ENCODE measurements around the gene PMS1. TPM values are rescaled to one million over a fixed set of nuclear protein-coding genes. Genes with fewer than 3 reads are reported as not detected.

The PMS1 gene
- total and polyA plus RNA-seq, 2 donors (not counting 1 experiment from before 2014, with no cell fraction given) = 14.9 to 44.2 TPM

DNA sequence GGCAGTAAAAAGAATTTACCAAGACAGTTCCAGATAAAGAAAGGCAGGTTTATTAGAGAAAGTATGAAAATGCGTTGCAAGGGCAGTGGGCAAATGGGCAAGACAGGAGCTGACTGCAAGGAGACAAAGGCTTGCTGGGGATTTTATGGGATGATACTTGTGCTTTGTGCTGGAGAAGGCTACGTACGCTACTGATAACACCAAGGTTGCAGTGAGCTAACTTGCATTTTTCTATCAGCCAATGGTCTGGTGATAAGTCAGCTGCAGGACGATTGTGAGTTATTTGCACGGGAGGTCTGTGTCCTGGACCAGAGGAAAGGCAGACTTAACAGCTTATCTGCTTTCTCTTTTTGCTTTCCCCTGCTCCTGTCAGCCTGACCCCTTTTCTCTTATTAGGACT is 116.5 kb downstream of the PMS1 start:
- H3K4me3 ChIP-seq (ENCODE audit: control extremely low read depth in 1 of 5, extremely low read depth in 1 of 5, insufficient read depth in 1 of 5, low read depth in 2 of 5, low read length in 4 of 5) = no peak overlapping the region
- ATAC-seq (ENCODE audit: low read depth) (no peak), DNase-seq (no peak)
- POLR2A ChIA-PET = no interaction called here
- no peaks in the 10 kb centered on the region for H3K4me1 ChIP-seq (ENCODE audit: control insufficient read depth in 2 of 2, insufficient read depth in 2 of 2, low read length in 2 of 2)
- no peaks in the 10 kb centered on the region for H3K27me3 Mint-ChIP-seq
- H3K4me2 ChIP-seq (replicated peaks; ENCODE audit: low read depth, low read length, poor library complexity, severe bottlenecking) = no peak overlapping the region
- no peak for TF ChIP-seq EZH2 (IDR thresholded peaks at IDR 0.05; ENCODE audit: borderline replicate concordance, insufficient read depth, low read depth, low read length, poor library complexity, severe bottlenecking)
- TF ChIP-seq, protein P1, sequence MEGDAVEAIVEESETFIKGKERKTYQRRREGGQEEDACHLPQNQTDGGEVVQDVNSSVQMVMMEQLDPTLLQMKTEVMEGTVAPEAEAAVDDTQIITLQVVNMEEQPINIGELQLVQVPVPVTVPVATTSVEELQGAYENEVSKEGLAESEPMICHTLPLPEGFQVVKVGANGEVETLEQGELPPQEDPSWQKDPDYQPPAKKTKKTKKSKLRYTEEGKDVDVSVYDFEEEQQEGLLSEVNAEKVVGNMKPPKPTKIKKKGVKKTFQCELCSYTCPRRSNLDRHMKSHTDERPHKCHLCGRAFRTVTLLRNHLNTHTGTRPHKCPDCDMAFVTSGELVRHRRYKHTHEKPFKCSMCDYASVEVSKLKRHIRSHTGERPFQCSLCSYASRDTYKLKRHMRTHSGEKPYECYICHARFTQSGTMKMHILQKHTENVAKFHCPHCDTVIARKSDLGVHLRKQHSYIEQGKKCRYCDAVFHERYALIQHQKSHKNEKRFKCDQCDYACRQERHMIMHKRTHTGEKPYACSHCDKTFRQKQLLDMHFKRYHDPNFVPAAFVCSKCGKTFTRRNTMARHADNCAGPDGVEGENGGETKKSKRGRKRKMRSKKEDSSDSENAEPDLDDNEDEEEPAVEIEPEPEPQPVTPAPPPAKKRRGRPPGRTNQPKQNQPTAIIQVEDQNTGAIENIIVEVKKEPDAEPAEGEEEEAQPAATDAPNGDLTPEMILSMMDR (IDR thresholded peaks at IDR 0.05) = no peak
- H3K36me3 ChIP-seq (replicated peaks in 1 of 2; ENCODE audit: control extremely low read depth in 1 of 2, control insufficient read depth in 1 of 2, extremely low read depth in 1 of 2, insufficient read depth in 2 of 2, low read length in 1 of 2) = no peaks in the 10 kb centered on the region
- no peaks in the 10 kb centered on the region for H4K20me1 ChIP-seq (ENCODE audit: control insufficient read depth, insufficient read depth, low read length, poor library complexity, severe bottlenecking)
- H2AFZ ChIP-seq (ENCODE audit: insufficient read depth, low read depth, low read length, poor library complexity, severe bottlenecking) = no peak overlapping the region
- 92% methylated on average over 4 of the region's 5 CpGs for WGBS (ENCODE audit: insufficient coverage)
- no peak overlapping the region for H3K27ac ChIP-seq (ENCODE audit: low read length in 2 of 2)
- CTCF ChIA-PET = no interaction called here
- intact Hi-C loops (cut with micrococcal nuclease) = no loop called here
- H3K9me3 Mint-ChIP-seq (ENCODE audit: insufficient read depth) = no peaks in the 10 kb centered on the region
- H3K79me2 ChIP-seq (ENCODE audit: control insufficient read depth, insufficient read depth, low read length) = no peaks in the 10 kb centered on the region
- no peaks in the 10 kb centered on the region for H3K9me3 ChIP-seq (ENCODE audit: control extremely low read depth in 1 of 3, control insufficient read depth in 2 of 3, insufficient read depth in 1 of 3, low read length in 2 of 3)
- no peak overlapping the region for H3K9ac ChIP-seq (ENCODE audit: low read length)
- H3K27me3 ChIP-seq (replicated peaks in 1 of 4; ENCODE audit: control extremely low read depth in 1 of 4, control insufficient read depth in 3 of 4, insufficient read depth in 4 of 4, low read length in 3 of 4) = no peaks in the 10 kb centered on the region
- no peak overlapping the region for H3K4me3 Mint-ChIP-seq
- no peaks in the 10 kb centered on the region for H3K4me1 Mint-ChIP-seq
- no peak overlapping the region for H3K27ac Mint-ChIP-seq

GRCh38 chr2:189901664-189902063 is 117.4 kb downstream of the PMS1 start:
- CTCF ChIA-PET = no interaction called here
- no peak overlapping the region for H3K9ac ChIP-seq (ENCODE audit: low read length)
- Mint-ChIP-seq H3K27me3 (no peaks in the 10 kb centered on the region), H3K27ac (no peak overlapping the region), H3K4me1 (no peaks in the 10 kb centered on the region), H3K4me3 (no peak overlapping the region), H3K9me3 (ENCODE audit: insufficient read depth) (no peaks in the 10 kb centered on the region)
- DNase-seq (no peak), ATAC-seq (ENCODE audit: low read depth) (no peak)
- intact Hi-C loops (cut with micrococcal nuclease) = no loop called here
- no peak for TF ChIP-seq EZH2 (IDR thresholded peaks at IDR 0.05; ENCODE audit: borderline replicate concordance, insufficient read depth, low read depth, low read length, poor library complexity, severe bottlenecking)
- TF ChIP-seq, protein P1 (IDR thresholded peaks at IDR 0.05) = no peak
- H3K4me3 ChIP-seq (ENCODE audit: control extremely low read depth in 1 of 5, extremely low read depth in 1 of 5, insufficient read depth in 1 of 5, low read depth in 2 of 5, low read length in 4 of 5) = no peak overlapping the region
- H3K27ac ChIP-seq (ENCODE audit: low read length in 2 of 2) = no peak overlapping the region
- POLR2A ChIA-PET = no interaction called here
- no peak overlapping the region for H3K4me2 ChIP-seq (replicated peaks; ENCODE audit: low read depth, low read length, poor library complexity, severe bottlenecking)
- no peaks in the 10 kb centered on the region for H3K27me3 ChIP-seq (replicated peaks in 1 of 4; ENCODE audit: control extremely low read depth in 1 of 4, control insufficient read depth in 3 of 4, insufficient read depth in 4 of 4, low read length in 3 of 4)
- H4K20me1 ChIP-seq (ENCODE audit: control insufficient read depth, insufficient read depth, low read length, poor library complexity, severe bottlenecking) = no peaks in the 10 kb centered on the region
- H2AFZ ChIP-seq (ENCODE audit: insufficient read depth, low read depth, low read length, poor library complexity, severe bottlenecking) = no peak overlapping the region
- no peaks in the 10 kb centered on the region for H3K4me1 ChIP-seq (ENCODE audit: control insufficient read depth in 2 of 2, insufficient read depth in 2 of 2, low read length in 2 of 2)
- H3K79me2 ChIP-seq (ENCODE audit: control insufficient read depth, insufficient read depth, low read length) = no peaks in the 10 kb centered on the region
- no peaks in the 10 kb centered on the region for H3K36me3 ChIP-seq (replicated peaks in 1 of 2; ENCODE audit: control extremely low read depth in 1 of 2, control insufficient read depth in 1 of 2, extremely low read depth in 1 of 2, insufficient read depth in 2 of 2, low read length in 1 of 2)
- H3K9me3 ChIP-seq (ENCODE audit: control extremely low read depth in 1 of 3, control insufficient read depth in 2 of 3, insufficient read depth in 1 of 3, low read length in 2 of 3) = no peaks in the 10 kb centered on the region
